Neural cell (in vitro differentiated cells): ENCODE data around the gene USP22.

ENCODE experiments used
- CTCF ChIP-seq: fragments of 450-650 bp; IDR thresholded peaks from 2 replicates; pipeline ENCODE4 v1.5.1; 2014; ENCODE audit warnings: antibody characterized with exemption, mild to moderate bottlenecking, moderate library complexity; ENCODE audit not compliant: poor library complexity, severe bottlenecking
- EP300 ChIP-seq: fragments of 450-650 bp; conservative IDR thresholded peaks from 2 replicates; pipeline ENCODE4 v1.6.1; 2014; ENCODE audit warnings: antibody characterized with exemption, mild to moderate bottlenecking, moderate library complexity; ENCODE audit not compliant: poor library complexity, severe bottlenecking
- EZH2 ChIP-seq: fragments of 200-600, 300-800 bp; shearing (Covaris generic), sonication (generic); IDR thresholded peaks from 2 replicates; pipeline ENCODE4 v1.6.1; 2014; ENCODE audit warnings: antibody characterized with exemption, low read length, borderline replicate concordance, mild to moderate bottlenecking; ENCODE audit not compliant: insufficient read depth, poor library complexity, severe bottlenecking
- MXI1 ChIP-seq: fragments of 450-650 bp; conservative IDR thresholded peaks from 2 replicates; pipeline ENCODE4 v1.6.1; 2014; ENCODE audit warnings: antibody characterized with exemption, mild to moderate bottlenecking; ENCODE audit not compliant: poor library complexity, severe bottlenecking
- POLR2AphosphoS5 ChIP-seq: IDR thresholded peaks from 2 replicates; pipeline ENCODE4 v1.6.1; 2012
- RAD21 ChIP-seq: fragments of 450-650 bp; conservative IDR thresholded peaks from 2 replicates; pipeline ENCODE4 v1.6.1; 2014; ENCODE audit warnings: antibody characterized with exemption, mild to moderate bottlenecking, moderate library complexity
- REST ChIP-seq: IDR thresholded peaks from 2 replicates; pipeline ENCODE4 v1.6.1; 2012; ENCODE audit warnings: borderline replicate concordance
- SMC3 ChIP-seq: fragments of 450-650 bp; conservative IDR thresholded peaks from 2 replicates; pipeline ENCODE4 v1.6.1; 2014; ENCODE audit warnings: antibody characterized with exemption, mild to moderate bottlenecking, moderate library complexity; ENCODE audit not compliant: poor library complexity
- TAF1 ChIP-seq: IDR thresholded peaks from 2 replicates; pipeline ENCODE4 v1.6.1; 2012; ENCODE audit warnings: low read depth

GRCh38 chr17:21016826-21017225 is 26.0 kb downstream of the USP22 start:
- TF ChIP-seq CTCF, result no peak
- no peak for TF ChIP-seq POLR2AphosphoS5
- no peak for TF ChIP-seq EZH2
- no peak for TF ChIP-seq EP300
- TF ChIP-seq SMC3, result no peak
- TF ChIP-seq TAF1, result no peak
- no peak for TF ChIP-seq RAD21
- TF ChIP-seq REST, result no peak
- no peak for TF ChIP-seq MXI1
